ENCODE results near the gene CUL2. TPM values are rescaled to one million over a fixed set of nuclear protein-coding genes. Genes with fewer than 3 reads are reported as not detected.

The CUL2 gene
- total RNA-seq, 1 experiment from 2014 or later = 32.4 TPM

DNA sequence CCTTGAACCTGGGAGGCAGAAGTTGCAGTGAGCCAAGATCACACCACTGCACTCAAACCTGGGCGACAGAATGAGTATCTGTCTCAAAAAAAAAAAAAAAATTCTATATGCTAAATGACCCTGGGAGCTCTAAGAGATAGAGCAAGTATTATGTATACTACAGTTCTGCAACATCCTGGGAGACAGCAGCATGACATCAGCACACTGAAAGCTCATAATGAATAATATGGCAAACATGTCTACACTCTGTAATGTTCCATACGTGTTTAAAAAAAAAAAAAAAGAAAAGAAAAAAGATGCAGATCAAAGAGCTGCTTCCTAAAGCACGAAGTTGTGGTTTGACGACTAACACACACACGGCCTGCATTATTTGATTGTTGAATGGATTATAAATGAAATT is 72.5 kb downstream of the CUL2 start:
- POLR2A ChIA-PET = interaction anchor here (0.7 kb wide), 1 partner anchor 358 kb away, joined by 8 read pairs; no protein-coding TSS in a partner anchor
- no peaks in the 10 kb centered on the region for H3K9me3 ChIP-seq (ENCODE audit: control insufficient read depth, insufficient read depth, low read depth, low read length)
- H3K4me1 ChIP-seq (ENCODE audit: control insufficient read depth, insufficient read depth, low read length) = no peaks in the 10 kb centered on the region
- no TSS peak for BruUV-seq (replicated peaks)
- no peak for ATAC-seq
- in situ Hi-C loops (cut with HindIII; ENCODE audit: low pct_unique_long_range_greater_than_20kb, low sequenced_read_pairs) = no loop called here
- no peak overlapping the region for H3K27ac ChIP-seq (ENCODE audit: low read length)
- TF ChIP-seq TCF7L2 (IDR thresholded peaks at IDR 0.05; ENCODE audit: low read depth, low read length) (no peak), SIN3A (IDR thresholded peaks at IDR 0.05; ENCODE audit: borderline replicate concordance, insufficient read depth, low read depth, low read length) (no peak), POLR2AphosphoS5 (IDR thresholded peaks at IDR 0.05; ENCODE audit: low read depth, low read length) (no peak)
- TF ChIP-seq, protein P1, sequence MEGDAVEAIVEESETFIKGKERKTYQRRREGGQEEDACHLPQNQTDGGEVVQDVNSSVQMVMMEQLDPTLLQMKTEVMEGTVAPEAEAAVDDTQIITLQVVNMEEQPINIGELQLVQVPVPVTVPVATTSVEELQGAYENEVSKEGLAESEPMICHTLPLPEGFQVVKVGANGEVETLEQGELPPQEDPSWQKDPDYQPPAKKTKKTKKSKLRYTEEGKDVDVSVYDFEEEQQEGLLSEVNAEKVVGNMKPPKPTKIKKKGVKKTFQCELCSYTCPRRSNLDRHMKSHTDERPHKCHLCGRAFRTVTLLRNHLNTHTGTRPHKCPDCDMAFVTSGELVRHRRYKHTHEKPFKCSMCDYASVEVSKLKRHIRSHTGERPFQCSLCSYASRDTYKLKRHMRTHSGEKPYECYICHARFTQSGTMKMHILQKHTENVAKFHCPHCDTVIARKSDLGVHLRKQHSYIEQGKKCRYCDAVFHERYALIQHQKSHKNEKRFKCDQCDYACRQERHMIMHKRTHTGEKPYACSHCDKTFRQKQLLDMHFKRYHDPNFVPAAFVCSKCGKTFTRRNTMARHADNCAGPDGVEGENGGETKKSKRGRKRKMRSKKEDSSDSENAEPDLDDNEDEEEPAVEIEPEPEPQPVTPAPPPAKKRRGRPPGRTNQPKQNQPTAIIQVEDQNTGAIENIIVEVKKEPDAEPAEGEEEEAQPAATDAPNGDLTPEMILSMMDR (IDR thresholded peaks at IDR 0.05) = no peak
- TF ChIP-seq, protein P2, sequence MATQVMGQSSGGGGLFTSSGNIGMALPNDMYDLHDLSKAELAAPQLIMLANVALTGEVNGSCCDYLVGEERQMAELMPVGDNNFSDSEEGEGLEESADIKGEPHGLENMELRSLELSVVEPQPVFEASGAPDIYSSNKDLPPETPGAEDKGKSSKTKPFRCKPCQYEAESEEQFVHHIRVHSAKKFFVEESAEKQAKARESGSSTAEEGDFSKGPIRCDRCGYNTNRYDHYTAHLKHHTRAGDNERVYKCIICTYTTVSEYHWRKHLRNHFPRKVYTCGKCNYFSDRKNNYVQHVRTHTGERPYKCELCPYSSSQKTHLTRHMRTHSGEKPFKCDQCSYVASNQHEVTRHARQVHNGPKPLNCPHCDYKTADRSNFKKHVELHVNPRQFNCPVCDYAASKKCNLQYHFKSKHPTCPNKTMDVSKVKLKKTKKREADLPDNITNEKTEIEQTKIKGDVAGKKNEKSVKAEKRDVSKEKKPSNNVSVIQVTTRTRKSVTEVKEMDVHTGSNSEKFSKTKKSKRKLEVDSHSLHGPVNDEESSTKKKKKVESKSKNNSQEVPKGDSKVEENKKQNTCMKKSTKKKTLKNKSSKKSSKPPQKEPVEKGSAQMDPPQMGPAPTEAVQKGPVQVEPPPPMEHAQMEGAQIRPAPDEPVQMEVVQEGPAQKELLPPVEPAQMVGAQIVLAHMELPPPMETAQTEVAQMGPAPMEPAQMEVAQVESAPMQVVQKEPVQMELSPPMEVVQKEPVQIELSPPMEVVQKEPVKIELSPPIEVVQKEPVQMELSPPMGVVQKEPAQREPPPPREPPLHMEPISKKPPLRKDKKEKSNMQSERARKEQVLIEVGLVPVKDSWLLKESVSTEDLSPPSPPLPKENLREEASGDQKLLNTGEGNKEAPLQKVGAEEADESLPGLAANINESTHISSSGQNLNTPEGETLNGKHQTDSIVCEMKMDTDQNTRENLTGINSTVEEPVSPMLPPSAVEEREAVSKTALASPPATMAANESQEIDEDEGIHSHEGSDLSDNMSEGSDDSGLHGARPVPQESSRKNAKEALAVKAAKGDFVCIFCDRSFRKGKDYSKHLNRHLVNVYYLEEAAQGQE (IDR thresholded peaks at IDR 0.05; ENCODE audit: insufficient read depth in 1 of 2, low read depth in 2 of 2, low read length in 1 of 2) = no peak
- intact Hi-C loops (cut with micrococcal nuclease; ENCODE audit: unreplicated experiment) = no loop called here
- no peaks in the 10 kb centered on the region for H3K27me3 ChIP-seq (ENCODE audit: control insufficient read depth, insufficient read depth, low read length)
- no peak overlapping the region for H3K4me3 ChIP-seq (ENCODE audit: low read depth in 2 of 2, low read length in 2 of 2)
- CTCF ChIA-PET = interaction anchor here (0.7 kb wide), 1 partner anchor 63 kb away, joined by 10 read pairs; no protein-coding TSS in a partner anchor
- DNase-seq (ENCODE audit: low read depth, low spot score) = no peak
- peaks cover 2% of the 10 kb centered on the region for H3K36me3 ChIP-seq (ENCODE audit: control insufficient read depth, insufficient read depth, low read length)

DNA sequence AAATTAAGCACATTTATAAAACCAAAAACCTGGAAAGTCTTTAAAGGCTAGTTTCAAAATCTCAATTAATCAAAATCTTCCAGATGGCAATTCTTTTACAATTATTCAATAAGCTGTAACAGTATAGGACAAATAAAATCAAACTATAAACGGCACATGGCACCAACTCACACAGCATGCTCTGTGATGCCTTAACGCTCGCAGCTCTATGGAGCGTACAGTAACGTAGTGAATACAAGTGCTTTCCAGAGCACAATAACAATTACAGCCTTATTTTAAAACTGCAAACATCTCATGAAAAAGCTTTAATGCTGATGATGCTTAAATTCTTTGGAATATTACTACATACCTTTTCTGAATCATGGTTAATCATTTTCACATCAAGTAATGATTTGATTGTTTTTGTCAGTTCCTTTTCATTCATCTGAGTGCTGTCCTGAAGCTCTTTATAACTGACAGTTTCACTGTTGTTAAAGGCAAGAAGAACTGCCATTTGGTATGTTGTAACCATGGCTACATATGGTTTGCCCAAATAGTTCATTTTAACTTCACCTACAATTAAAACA is 74.2 kb downstream of the CUL2 start:
- intact Hi-C loops (cut with micrococcal nuclease; ENCODE audit: unreplicated experiment) = no loop called here
- TF ChIP-seq, protein P1 (IDR thresholded peaks at IDR 0.05) = no peak
- TF ChIP-seq TCF7L2 (IDR thresholded peaks at IDR 0.05; ENCODE audit: low read depth, low read length) = no peak
- TF ChIP-seq SIN3A (IDR thresholded peaks at IDR 0.05; ENCODE audit: borderline replicate concordance, insufficient read depth, low read depth, low read length) = no peak
- TF ChIP-seq POLR2AphosphoS5 (IDR thresholded peaks at IDR 0.05; ENCODE audit: low read depth, low read length) = no peak
- TF ChIP-seq, protein P2 (IDR thresholded peaks at IDR 0.05; ENCODE audit: insufficient read depth in 1 of 2, low read depth in 2 of 2, low read length in 1 of 2) = no peak

More for the DNA sequence above, 74.2 kb downstream of the CUL2 start:
- Histone ChIP-seq H3K4me1 (ENCODE audit: control insufficient read depth, insufficient read depth, low read length) (no peaks in the 10 kb centered on the region), H3K9me3 (ENCODE audit: control insufficient read depth, insufficient read depth, low read depth, low read length) (no peaks in the 10 kb centered on the region), H3K27ac (ENCODE audit: low read length) (no peak overlapping the region), H3K36me3 (ENCODE audit: control insufficient read depth, insufficient read depth, low read length) (peaks cover 2% of the 10 kb centered on the region), H3K4me3 (ENCODE audit: low read depth in 2 of 2, low read length in 2 of 2) (no peak overlapping the region), H3K27me3 (ENCODE audit: control insufficient read depth, insufficient read depth, low read length) (no peaks in the 10 kb centered on the region)
- in situ Hi-C loops (cut with HindIII; ENCODE audit: low pct_unique_long_range_greater_than_20kb, low sequenced_read_pairs) = no loop called here
- ChIA-PET POLR2A (no interaction called here), CTCF (no interaction called here)
- no peak for ATAC-seq
- no peak for DNase-seq (ENCODE audit: low read depth, low spot score)
- no TSS peak for BruUV-seq (replicated peaks)
